HG02938 (cell line): Measurements from ENCODE around the gene MRPL55.

Source experiments
- ATAC-seq: cut with Tn5 transposase; IDR thresholded peaks from one replicate; pipeline ENCODE4 v1.9.1; 2021; ENCODE audit warnings: mild to moderate bottlenecking, moderate library complexity; ENCODE audit not compliant: unreplicated experiment

The MRPL55 gene

DNA sequence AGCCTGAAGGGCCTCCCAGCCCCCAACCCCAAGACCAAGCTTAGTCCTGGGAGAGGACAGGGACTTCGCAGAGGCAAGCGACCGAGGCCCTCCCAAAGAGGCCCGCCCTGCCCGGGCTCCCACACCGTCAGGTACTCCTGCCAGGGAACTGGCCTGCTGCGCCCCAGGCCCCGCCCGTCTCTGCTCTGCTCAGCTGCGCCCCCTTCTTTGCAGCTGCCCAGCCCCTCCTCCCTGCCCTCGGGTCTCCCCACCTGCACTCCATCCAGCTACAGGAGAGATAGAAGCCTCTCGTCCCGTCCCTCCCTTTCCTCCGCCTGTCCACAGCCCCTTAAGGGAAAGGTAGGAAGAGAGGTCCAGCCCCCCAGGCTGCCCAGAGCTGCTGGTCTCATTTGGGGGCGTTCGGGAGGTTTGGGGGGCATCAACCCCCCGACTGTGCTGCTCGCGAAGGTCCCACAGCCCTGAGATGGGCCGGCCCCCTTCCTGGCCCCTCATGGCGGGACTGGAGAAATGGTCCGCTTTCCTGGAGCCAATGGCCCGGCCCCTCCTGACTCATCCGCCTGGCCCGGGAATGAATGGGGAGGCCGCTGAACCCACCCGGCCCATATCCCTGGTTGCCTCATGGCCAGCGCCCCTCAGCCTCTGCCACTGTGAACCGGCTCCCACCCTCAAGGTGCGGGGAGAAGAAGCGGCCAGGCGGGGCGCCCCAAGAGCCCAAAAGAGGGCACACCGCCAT lies 48.5 kb downstream of the MRPL55 start:
- no peak for ATAC-seq

DNA sequence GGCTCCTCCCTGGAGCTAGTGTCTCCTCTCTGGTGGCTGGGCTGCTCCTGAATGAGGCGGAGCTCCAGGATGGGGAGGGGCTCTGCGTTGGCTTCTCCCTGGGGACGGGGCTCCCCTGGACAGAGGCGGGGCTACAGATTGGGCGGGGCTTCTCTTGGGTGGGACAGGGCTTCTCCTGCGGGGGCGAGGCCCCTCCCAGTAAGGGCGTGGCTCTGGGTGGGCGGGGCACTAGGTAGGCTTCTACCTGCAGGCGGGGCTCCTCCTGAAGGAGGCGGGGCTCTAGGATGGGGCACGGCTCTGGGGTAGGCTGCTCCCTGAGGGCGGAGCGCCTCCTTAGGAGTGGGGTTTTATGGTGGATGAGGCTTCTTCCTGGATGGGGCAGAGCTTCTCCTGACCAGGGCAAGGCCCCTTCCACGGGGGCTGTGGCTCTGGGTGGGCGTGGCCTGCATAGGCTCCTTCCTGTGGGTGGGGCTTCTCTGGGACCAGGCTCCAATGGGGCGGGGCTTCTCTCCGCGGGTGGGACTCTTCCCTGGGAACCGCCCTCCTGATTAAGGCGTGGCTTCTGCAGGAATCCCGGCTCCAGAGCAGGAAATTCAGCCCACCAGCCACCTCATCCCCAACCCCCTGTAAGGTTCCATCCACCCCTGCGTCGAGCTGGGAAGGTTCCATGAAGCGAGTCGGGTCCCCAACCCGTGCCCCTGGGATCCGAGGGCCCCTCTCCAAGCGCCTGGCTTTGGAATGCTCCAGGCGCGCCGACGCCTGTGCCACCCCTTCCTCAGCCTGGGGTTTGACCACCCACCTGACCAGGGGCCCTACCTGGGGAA lies 49.3 kb downstream of the MRPL55 start:
- no peak for ATAC-seq

DNA sequence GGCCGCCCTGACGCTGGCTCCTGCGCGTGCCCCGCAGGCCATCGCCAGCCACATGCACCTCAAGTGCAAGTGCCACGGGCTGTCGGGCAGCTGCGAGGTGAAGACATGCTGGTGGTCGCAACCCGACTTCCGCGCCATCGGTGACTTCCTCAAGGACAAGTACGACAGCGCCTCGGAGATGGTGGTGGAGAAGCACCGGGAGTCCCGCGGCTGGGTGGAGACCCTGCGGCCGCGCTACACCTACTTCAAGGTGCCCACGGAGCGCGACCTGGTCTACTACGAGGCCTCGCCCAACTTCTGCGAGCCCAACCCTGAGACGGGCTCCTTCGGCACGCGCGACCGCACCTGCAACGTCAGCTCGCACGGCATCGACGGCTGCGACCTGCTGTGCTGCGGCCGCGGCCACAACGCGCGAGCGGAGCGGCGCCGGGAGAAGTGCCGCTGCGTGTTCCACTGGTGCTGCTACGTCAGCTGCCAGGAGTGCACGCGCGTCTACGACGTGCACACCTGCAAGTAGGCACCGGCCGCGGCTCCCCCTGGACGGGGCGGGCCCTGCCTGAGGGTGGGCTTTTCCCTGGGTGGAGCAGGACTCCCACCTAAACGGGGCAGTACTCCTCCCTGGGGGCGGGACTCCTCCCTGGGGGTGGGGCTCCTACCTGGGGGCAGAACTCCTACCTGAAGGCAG lies 50.0 kb downstream of the MRPL55 start:
- ATAC-seq, result no peak

DNA sequence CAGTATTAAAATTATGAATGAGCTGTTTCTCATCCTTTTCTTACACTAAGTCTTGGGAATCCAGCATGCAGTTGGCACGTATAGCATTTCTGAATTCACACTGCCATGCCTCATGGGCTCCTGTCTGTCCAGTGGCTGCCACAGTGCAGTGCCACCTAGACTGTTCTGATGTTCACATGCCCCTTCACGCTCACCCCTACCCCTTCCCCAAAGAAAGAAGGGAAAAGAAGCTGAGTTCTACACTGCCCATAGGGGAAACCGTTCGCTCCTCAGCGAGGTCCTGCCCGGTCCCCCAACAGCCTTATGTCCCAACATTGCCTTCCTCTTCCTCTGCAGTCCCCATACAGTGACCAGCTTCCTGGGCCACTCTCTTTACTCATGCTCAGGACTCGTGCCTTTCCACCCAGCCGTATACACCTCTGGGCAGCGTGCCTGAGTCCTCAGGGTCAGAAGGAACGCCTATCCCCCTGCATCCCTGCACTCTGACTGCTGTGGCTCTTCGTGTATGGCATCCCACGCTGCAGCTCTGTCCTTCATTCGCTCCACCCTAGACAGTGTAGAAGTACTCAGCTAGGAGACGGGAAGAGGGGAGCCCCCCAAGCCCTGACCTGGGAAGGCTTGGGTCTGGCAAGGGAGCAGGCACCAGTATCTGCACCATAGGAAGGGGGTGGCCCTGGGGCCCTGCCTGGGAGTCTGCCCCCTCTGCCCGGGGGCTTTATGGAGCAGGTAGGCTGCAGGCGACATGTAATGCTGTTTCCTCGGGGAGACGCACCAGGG lies 50.7 kb downstream of the MRPL55 start:
- ATAC-seq, result no peak
